Measurements from ENCODE around the gene PARL. TPM values are rescaled to one million over a fixed set of nuclear protein-coding genes. Genes with fewer than 3 reads are reported as not detected.

PARL gene
- total RNA-seq, 1 experiment from 2014 or later: 82.3 TPM

GRCh38 chr3:183880121-183880520, 4.6 kb downstream of the PARL start:
- no TSS peak for BruUV-seq (replicated peaks)
- DNase-seq (ENCODE audit: low read depth, low spot score): no peak
- in situ Hi-C loops (cut with HindIII; ENCODE audit: low pct_unique_long_range_greater_than_20kb, low sequenced_read_pairs): no loop called here
- Histone ChIP-seq H3K36me3 (ENCODE audit: control insufficient read depth, insufficient read depth, low read length) (peaks cover 4% of the 10 kb centered on the region; the same call in 1 of the 2 replicates), H3K4me1 (ENCODE audit: control insufficient read depth, insufficient read depth, low read length) (peaks cover 4% of the 10 kb centered on the region; the same call in 1 of the 2 replicates), H3K27me3 (ENCODE audit: control insufficient read depth, insufficient read depth, low read length) (no peaks in the 10 kb centered on the region), H3K9me3 (ENCODE audit: control insufficient read depth, insufficient read depth, low read depth, low read length) (no peaks in the 10 kb centered on the region), H3K27ac (ENCODE audit: low read length) (no peak overlapping the region), H3K4me3 (ENCODE audit: low read depth in 2 of 2, low read length in 2 of 2) (no peak overlapping the region)
- ChIA-PET POLR2A (no interaction called here), CTCF (no interaction called here)
- ATAC-seq: no peak
- TF ChIP-seq, protein P1, sequence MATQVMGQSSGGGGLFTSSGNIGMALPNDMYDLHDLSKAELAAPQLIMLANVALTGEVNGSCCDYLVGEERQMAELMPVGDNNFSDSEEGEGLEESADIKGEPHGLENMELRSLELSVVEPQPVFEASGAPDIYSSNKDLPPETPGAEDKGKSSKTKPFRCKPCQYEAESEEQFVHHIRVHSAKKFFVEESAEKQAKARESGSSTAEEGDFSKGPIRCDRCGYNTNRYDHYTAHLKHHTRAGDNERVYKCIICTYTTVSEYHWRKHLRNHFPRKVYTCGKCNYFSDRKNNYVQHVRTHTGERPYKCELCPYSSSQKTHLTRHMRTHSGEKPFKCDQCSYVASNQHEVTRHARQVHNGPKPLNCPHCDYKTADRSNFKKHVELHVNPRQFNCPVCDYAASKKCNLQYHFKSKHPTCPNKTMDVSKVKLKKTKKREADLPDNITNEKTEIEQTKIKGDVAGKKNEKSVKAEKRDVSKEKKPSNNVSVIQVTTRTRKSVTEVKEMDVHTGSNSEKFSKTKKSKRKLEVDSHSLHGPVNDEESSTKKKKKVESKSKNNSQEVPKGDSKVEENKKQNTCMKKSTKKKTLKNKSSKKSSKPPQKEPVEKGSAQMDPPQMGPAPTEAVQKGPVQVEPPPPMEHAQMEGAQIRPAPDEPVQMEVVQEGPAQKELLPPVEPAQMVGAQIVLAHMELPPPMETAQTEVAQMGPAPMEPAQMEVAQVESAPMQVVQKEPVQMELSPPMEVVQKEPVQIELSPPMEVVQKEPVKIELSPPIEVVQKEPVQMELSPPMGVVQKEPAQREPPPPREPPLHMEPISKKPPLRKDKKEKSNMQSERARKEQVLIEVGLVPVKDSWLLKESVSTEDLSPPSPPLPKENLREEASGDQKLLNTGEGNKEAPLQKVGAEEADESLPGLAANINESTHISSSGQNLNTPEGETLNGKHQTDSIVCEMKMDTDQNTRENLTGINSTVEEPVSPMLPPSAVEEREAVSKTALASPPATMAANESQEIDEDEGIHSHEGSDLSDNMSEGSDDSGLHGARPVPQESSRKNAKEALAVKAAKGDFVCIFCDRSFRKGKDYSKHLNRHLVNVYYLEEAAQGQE (IDR thresholded peaks at IDR 0.05; ENCODE audit: insufficient read depth in 1 of 2, low read depth in 2 of 2, low read length in 1 of 2): no peak
- TF ChIP-seq SIN3A (IDR thresholded peaks at IDR 0.05; ENCODE audit: borderline replicate concordance, insufficient read depth, low read depth, low read length) (no peak), TCF7L2 (IDR thresholded peaks at IDR 0.05; ENCODE audit: low read depth, low read length) (no peak), POLR2AphosphoS5 (IDR thresholded peaks at IDR 0.05; ENCODE audit: low read depth, low read length) (no peak)
- TF ChIP-seq, protein P2, sequence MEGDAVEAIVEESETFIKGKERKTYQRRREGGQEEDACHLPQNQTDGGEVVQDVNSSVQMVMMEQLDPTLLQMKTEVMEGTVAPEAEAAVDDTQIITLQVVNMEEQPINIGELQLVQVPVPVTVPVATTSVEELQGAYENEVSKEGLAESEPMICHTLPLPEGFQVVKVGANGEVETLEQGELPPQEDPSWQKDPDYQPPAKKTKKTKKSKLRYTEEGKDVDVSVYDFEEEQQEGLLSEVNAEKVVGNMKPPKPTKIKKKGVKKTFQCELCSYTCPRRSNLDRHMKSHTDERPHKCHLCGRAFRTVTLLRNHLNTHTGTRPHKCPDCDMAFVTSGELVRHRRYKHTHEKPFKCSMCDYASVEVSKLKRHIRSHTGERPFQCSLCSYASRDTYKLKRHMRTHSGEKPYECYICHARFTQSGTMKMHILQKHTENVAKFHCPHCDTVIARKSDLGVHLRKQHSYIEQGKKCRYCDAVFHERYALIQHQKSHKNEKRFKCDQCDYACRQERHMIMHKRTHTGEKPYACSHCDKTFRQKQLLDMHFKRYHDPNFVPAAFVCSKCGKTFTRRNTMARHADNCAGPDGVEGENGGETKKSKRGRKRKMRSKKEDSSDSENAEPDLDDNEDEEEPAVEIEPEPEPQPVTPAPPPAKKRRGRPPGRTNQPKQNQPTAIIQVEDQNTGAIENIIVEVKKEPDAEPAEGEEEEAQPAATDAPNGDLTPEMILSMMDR (IDR thresholded peaks at IDR 0.05): no peak
- intact Hi-C loops (cut with micrococcal nuclease; ENCODE audit: unreplicated experiment): no loop called here

DNA sequence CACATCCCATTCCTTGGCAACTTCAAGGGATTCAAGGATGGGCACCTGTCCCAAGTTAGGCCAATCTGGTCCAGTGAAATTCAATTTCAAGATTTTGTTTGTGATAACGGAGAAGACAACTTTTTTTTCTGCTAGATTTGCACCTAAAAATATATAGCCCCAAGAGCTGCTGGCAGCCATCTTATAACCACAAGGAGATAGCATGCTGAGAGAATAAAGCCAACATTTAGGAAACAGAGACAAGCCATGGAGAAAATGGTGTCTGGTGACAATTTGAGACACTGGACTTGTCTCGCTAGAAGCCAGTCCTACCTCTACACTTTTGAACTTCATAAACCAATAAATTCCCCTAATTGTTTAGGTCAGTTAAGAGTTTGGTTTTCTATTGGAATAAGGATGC, 5.4 kb downstream of the PARL start:
- TF ChIP-seq POLR2AphosphoS5 (IDR thresholded peaks at IDR 0.05; ENCODE audit: low read depth, low read length): no peak
- Histone ChIP-seq H3K27me3 (ENCODE audit: control insufficient read depth, insufficient read depth, low read length) (no peaks in the 10 kb centered on the region), H3K27ac (ENCODE audit: low read length) (no peak overlapping the region), H3K9me3 (ENCODE audit: control insufficient read depth, insufficient read depth, low read depth, low read length) (no peaks in the 10 kb centered on the region), H3K36me3 (ENCODE audit: control insufficient read depth, insufficient read depth, low read length) (peaks cover 3% of the 10 kb centered on the region; the same call in 1 of the 2 replicates), H3K4me1 (ENCODE audit: control insufficient read depth, insufficient read depth, low read length) (peaks cover 4% of the 10 kb centered on the region; the same call in 1 of the 2 replicates), H3K4me3 (ENCODE audit: low read depth in 2 of 2, low read length in 2 of 2) (no peak overlapping the region)
- CTCF ChIA-PET: no interaction called here
- DNase-seq (ENCODE audit: low read depth, low spot score): no peak
- POLR2A ChIA-PET: no interaction called here
- intact Hi-C loops (cut with micrococcal nuclease; ENCODE audit: unreplicated experiment) (no loop called here), in situ Hi-C loops (cut with HindIII; ENCODE audit: low pct_unique_long_range_greater_than_20kb, low sequenced_read_pairs) (no loop called here)
- no peak for ATAC-seq
- BruUV-seq (replicated peaks): no TSS peak

DNA sequence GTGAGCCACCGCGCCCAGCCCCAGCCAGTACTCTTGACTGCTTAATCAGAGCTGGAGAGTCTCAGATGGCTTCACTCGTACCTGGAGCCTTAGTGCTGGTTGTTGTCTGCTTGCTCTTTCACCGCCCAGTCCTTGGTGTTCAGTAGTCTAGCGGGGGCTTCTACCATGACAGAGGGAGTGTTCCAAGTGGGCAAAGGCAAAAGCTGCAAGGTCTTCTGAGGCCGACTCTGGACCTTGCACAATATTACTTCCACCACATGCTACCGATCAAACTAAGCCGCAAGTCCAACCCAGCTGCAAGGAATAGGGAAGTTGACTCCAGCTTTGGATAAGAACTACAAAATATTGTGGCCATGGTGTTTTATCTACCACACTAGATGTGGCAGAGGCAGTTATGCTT, 6.6 kb downstream of the PARL start:
- Histone ChIP-seq H3K27ac (ENCODE audit: low read length) (no peak overlapping the region), H3K9me3 (ENCODE audit: control insufficient read depth, insufficient read depth, low read depth, low read length) (no peaks in the 10 kb centered on the region), H3K4me1 (ENCODE audit: control insufficient read depth, insufficient read depth, low read length) (peaks cover 4% of the 10 kb centered on the region; the same call in 1 of the 2 replicates), H3K36me3 (ENCODE audit: control insufficient read depth, insufficient read depth, low read length) (no peaks in the 10 kb centered on the region), H3K27me3 (ENCODE audit: control insufficient read depth, insufficient read depth, low read length) (no peaks in the 10 kb centered on the region), H3K4me3 (ENCODE audit: low read depth in 2 of 2, low read length in 2 of 2) (no peak overlapping the region)
- ATAC-seq (no peak; the same call in 1 of the 2 replicates), DNase-seq (ENCODE audit: low read depth, low spot score) (no peak)
- CTCF ChIA-PET: no interaction called here
- intact Hi-C loops (cut with micrococcal nuclease; ENCODE audit: unreplicated experiment): no loop called here
- TF ChIP-seq SIN3A (IDR thresholded peaks at IDR 0.05; ENCODE audit: borderline replicate concordance, insufficient read depth, low read depth, low read length) (no peak), POLR2AphosphoS5 (IDR thresholded peaks at IDR 0.05; ENCODE audit: low read depth, low read length) (no peak), TCF7L2 (IDR thresholded peaks at IDR 0.05; ENCODE audit: low read depth, low read length) (no peak)
- TF ChIP-seq, protein P1 (IDR thresholded peaks at IDR 0.05; ENCODE audit: insufficient read depth in 1 of 2, low read depth in 2 of 2, low read length in 1 of 2): no peak
- TF ChIP-seq, protein P2 (IDR thresholded peaks at IDR 0.05): no peak
- in situ Hi-C loops (cut with HindIII; ENCODE audit: low pct_unique_long_range_greater_than_20kb, low sequenced_read_pairs): no loop called here
- BruUV-seq (replicated peaks): no TSS peak
- POLR2A ChIA-PET: interaction anchor here (0.7 kb wide), 1 partner anchor 31 kb away, joined by 3 read pairs; no protein-coding TSS in a partner anchor

Data from Panc1 (cell line).